K562 (cell line): ENCODE results near the gene KRAS. TPM values are rescaled to one million over a fixed set of nuclear protein-coding genes. Genes with fewer than 3 reads are reported as not detected.

Experiments
- ARID1B ChIP-seq: fragments of 450-650 bp; IDR thresholded peaks from 2 replicates; pipeline ENCODE4 v1.6.1; 2016; ENCODE audit warnings: antibody characterized with exemption, mild to moderate bottlenecking, inconsistent platforms
- CTBP1 ChIP-seq: fragments of 450-650 bp; IDR thresholded peaks from 2 replicates; pipeline ENCODE4 v1.6.1; 2016; ENCODE audit warnings: borderline replicate concordance
- ETV5 ChIP-seq: sonication (generic); formaldehyde crosslinking; IDR thresholded peaks from 2 replicates; pipeline ENCODE4 v1.4.0; 2020; ENCODE audit warnings: low read depth, mild to moderate bottlenecking, missing genetic modification reagents
- RFX1 ChIP-seq: fragments of 450-650 bp; IDR thresholded peaks from 2 replicates; pipeline ENCODE4 v1.6.1; 2016; ENCODE audit warnings: mild to moderate bottlenecking, moderate library complexity
- SAFB2 ChIP-seq: fragments of 200-400 bp; formaldehyde crosslinking; IDR thresholded peaks from 2 replicates; pipeline ENCODE4 v1.6.1; 2018; ENCODE audit warnings: borderline replicate concordance, low read length, low read depth, moderate library complexity; ENCODE audit not compliant: severe bottlenecking
- TOE1 ChIP-seq, 2 experiments: fragments of 450-650 bp in 1 of 2; sonication (generic) in 1 of 2; formaldehyde crosslinking in 1 of 2; IDR thresholded peaks; 2 replicates each; pipeline versions ENCODE4 v1.7.1 to v1.8.0; 2016 to 2022; ENCODE audit warnings: borderline replicate concordance in 2 of 2, mild to moderate bottlenecking in 2 of 2, antibody characterized with exemption in 1 of 2, inconsistent platforms in 1 of 2, low read depth in 1 of 2, missing genetic modification reagents in 1 of 2, moderate library complexity in 1 of 2
- ZNF785 ChIP-seq: fragments of 250-450 bp; sonication (Bioruptor Pico); IDR thresholded peaks from 2 replicates; pipeline ENCODE4 v1.4.0; 2020; ENCODE audit warnings: mild to moderate bottlenecking
- polyA plus RNA-seq, 8 experiments: library from polyadenylated mRNA; depleted of rRNA in 4 of 8; stranded (reverse) in 5 of 8; unstranded in 3 of 8; fragments of >200 nt; fragmentation: Nextera tagmentation in 2 of 8; fragmentation: Illumina TruSeq in 1 of 8; extraction: Ambion mirVana in 2 of 8; extraction: Trizol in 1 of 8; gene quantifications; 2 replicates each; pipeline versions ENCODE4 v1.2.1 to v1.2.3, GENCODE V29; 2011 to 2014; ENCODE audit warnings: inconsistent platforms in 1 of 8, missing spikeins in 1 of 8
- total RNA-seq, 7 experiments: library from RNA; depleted of rRNA in 6 of 7; stranded (reverse); fragments of >200 nt in 6 of 7; fragmentation: Illumina TruSeq in 2 of 7; extraction: Trizol in 2 of 7; gene quantifications; 2 replicates each; pipeline versions ENCODE4 v1.2.1 to v1.2.3, GENCODE V29; 2011 to 2021; ENCODE audit warnings: low replicate concordance in 1 of 7
- TF ChIP-seq, protein P1 (sequence below), 3 experiments: fragments of 200-800 bp in 1 of 3; sonication (Bioruptor generic) in 1 of 3; sonication (generic) in 1 of 3; formaldehyde crosslinking in 1 of 3; IDR thresholded peaks; 2 replicates each; pipeline versions ENCODE4 v1.6.1 to v1.8.0; 2016 to 2022; ENCODE audit warnings: mild to moderate bottlenecking in 2 of 3, missing compliant biosample characterization in 2 of 3, missing genetic modification characterization in 2 of 3, missing genetic modification reagents in 1 of 3
- TF ChIP-seq, protein P2 (sequence below), 2 experiments: fragments of 450-650 bp; IDR thresholded peaks; 2 replicates each; pipeline ENCODE4 v1.6.1; 2016
- TF ChIP-seq, protein P3 (sequence below): sonication (generic); IDR thresholded peaks from 2 replicates; pipeline ENCODE4 v1.6.1; 2016
- TF ChIP-seq, protein P4 (sequence below): fragments of 450-650 bp; IDR thresholded peaks from 2 replicates; pipeline ENCODE4 v1.6.1; 2017; ENCODE audit warnings: antibody characterized with exemption, mild to moderate bottlenecking
- TF ChIP-seq, protein P5 (sequence below): fragments of 450-650 bp; formaldehyde crosslinking; conservative IDR thresholded peaks from 2 replicates; pipeline ENCODE4 v1.4.0; 2022; ENCODE audit warnings: mild to moderate bottlenecking, missing genetic modification characterization
- TF ChIP-seq, protein P6 (sequence below): fragments of 450-650 bp; conservative IDR thresholded peaks from 2 replicates; pipeline ENCODE4 v1.6.1; 2016; ENCODE audit warnings: missing genetic modification characterization, low read depth, mild to moderate bottlenecking, missing compliant biosample characterization, moderate library complexity

Gene KRAS
- total and polyA plus RNA-seq, 9 of the 15 experiments (the other 6 are each of a cell fraction or from before 2014, with no cell fraction given) = 7.2 to 21.2 (median 12.7) TPM

DNA sequence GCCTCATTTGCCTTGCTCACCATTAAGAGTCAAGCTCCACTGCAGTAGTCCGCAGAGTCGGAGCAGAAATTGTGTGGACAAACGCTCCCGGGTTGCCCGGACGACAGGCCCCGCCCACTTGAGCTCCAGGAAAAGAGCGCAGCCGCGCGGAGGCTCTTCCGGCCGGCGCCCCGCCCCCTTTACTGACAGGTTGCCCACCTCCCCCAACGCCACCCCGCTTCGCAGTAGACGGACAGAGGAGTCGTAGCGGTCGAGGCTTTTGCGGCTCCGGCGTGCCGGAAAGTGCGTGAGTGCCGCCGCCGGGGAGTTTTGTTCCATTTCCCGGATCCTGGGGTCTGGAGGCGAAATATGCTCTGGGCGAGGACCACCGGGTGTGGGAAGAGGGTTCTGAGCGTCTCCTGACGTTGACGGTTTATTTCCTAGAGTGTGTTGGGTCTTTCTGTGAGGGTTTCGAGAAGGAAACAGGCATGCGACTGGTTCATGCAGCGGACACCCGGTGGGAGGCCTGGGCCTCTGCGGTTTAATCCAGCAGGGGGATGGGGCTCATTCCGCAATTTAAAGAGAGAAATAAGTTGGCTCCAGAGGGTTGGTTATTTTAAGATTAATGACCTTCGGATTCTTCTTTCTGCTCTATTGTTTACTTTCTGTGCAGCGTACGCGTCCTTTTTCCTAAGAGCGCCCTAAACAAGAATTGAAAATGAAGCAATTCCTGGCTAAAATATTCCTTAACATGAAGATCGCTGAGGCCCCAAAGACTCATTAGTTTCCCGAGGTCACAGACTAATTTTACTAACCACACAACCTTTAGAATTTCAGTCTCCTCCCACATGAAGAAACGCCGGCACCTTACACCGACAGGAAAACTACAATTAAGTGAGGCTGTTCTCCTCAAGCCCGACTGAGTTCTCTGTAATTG, 55.4 kb downstream of the KRAS start, which contains the start of the genes DNAI7 and ETFRF1 (continued):
- TF ChIP-seq, protein P1, sequence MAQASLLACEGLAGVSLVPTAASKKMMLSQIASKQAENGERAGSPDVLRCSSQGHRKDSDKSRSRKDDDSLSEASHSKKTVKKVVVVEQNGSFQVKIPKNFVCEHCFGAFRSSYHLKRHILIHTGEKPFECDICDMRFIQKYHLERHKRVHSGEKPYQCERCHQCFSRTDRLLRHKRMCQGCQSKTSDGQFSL (CRISPR knock-in tag; IDR thresholded peaks at IDR 0.05) = no peak
- TF ChIP-seq, protein P1 (tag; IDR thresholded peaks at IDR 0.05) = no peak; a peak in 1 of 4 replicates
- TF ChIP-seq CTBP1 (0 out of 2 replicates have a peak, but pooled peaks have one; percentile 7), TOE1 (IDR thresholded peaks at IDR 0.05; ENCODE audit: borderline replicate concordance) (0 out of 2 replicates have a peak, but pooled peaks have one; percentile 63), TOE1 (CRISPR knock-in tag; IDR thresholded peaks at IDR 0.05; ENCODE audit: borderline replicate concordance, low read depth) (no peak), ZNF785 (no peak), ARID1B (0 out of 2 replicates have a peak, but pooled peaks have one; percentile 28), RFX1 (peak; percentile 98), SAFB2 (no peak), ETV5 (peak; percentile 56; the same call in 1 of the 2 replicates)
- TF ChIP-seq, protein P2, sequence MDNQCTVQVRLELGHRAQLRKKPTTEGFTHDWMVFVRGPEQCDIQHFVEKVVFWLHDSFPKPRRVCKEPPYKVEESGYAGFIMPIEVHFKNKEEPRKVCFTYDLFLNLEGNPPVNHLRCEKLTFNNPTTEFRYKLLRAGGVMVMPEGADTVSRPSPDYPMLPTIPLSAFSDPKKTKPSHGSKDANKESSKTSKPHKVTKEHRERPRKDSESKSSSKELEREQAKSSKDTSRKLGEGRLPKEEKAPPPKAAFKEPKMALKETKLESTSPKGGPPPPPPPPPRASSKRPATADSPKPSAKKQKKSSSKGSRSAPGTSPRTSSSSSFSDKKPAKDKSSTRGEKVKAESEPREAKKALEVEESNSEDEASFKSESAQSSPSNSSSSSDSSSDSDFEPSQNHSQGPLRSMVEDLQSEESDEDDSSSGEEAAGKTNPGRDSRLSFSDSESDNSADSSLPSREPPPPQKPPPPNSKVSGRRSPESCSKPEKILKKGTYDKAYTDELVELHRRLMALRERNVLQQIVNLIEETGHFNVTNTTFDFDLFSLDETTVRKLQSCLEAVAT (IDR thresholded peaks at IDR 0.05) = peak in 1 of 2 experiments; percentile 90; a peak in 3 of 4 replicates
- TF ChIP-seq, protein P3, sequence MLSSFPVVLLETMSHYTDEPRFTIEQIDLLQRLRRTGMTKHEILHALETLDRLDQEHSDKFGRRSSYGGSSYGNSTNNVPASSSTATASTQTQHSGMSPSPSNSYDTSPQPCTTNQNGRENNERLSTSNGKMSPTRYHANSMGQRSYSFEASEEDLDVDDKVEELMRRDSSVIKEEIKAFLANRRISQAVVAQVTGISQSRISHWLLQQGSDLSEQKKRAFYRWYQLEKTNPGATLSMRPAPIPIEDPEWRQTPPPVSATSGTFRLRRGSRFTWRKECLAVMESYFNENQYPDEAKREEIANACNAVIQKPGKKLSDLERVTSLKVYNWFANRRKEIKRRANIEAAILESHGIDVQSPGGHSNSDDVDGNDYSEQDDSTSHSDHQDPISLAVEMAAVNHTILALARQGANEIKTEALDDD = peak; percentile 62
- TF ChIP-seq, protein P4, sequence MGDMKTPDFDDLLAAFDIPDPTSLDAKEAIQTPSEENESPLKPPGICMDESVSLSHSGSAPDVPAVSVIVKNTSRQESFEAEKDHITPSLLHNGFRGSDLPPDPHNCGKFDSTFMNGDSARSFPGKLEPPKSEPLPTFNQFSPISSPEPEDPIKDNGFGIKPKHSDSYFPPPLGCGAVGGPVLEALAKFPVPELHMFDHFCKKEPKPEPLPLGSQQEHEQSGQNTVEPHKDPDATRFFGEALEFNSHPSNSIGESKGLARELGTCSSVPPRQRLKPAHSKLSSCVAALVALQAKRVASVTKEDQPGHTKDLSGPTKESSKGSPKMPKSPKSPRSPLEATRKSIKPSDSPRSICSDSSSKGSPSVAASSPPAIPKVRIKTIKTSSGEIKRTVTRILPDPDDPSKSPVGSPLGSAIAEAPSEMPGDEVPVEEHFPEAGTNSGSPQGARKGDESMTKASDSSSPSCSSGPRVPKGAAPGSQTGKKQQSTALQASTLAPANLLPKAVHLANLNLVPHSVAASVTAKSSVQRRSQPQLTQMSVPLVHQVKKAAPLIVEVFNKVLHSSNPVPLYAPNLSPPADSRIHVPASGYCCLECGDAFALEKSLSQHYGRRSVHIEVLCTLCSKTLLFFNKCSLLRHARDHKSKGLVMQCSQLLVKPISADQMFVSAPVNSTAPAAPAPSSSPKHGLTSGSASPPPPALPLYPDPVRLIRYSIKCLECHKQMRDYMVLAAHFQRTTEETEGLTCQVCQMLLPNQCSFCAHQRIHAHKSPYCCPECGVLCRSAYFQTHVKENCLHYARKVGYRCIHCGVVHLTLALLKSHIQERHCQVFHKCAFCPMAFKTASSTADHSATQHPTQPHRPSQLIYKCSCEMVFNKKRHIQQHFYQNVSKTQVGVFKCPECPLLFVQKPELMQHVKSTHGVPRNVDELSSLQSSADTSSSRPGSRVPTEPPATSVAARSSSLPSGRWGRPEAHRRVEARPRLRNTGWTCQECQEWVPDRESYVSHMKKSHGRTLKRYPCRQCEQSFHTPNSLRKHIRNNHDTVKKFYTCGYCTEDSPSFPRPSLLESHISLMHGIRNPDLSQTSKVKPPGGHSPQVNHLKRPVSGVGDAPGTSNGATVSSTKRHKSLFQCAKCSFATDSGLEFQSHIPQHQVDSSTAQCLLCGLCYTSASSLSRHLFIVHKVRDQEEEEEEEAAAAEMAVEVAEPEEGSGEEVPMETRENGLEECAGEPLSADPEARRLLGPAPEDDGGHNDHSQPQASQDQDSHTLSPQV = no peak
- TF ChIP-seq, protein P5, sequence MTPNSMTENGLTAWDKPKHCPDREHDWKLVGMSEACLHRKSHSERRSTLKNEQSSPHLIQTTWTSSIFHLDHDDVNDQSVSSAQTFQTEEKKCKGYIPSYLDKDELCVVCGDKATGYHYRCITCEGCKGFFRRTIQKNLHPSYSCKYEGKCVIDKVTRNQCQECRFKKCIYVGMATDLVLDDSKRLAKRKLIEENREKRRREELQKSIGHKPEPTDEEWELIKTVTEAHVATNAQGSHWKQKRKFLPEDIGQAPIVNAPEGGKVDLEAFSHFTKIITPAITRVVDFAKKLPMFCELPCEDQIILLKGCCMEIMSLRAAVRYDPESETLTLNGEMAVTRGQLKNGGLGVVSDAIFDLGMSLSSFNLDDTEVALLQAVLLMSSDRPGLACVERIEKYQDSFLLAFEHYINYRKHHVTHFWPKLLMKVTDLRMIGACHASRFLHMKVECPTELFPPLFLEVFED (CRISPR knock-in tag) = no peak
- TF ChIP-seq, protein P6, sequence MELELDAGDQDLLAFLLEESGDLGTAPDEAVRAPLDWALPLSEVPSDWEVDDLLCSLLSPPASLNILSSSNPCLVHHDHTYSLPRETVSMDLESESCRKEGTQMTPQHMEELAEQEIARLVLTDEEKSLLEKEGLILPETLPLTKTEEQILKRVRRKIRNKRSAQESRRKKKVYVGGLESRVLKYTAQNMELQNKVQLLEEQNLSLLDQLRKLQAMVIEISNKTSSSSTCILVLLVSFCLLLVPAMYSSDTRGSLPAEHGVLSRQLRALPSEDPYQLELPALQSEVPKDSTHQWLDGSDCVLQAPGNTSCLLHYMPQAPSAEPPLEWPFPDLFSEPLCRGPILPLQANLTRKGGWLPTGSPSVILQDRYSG (tag) = no peak
